ENCODE results near the gene NBPF26.
"Not testable (repeated sequence)": the region's sequence is repeated elsewhere in the genome, so short reads cannot be mapped to it uniquely, and the experiment has no call there.

The NBPF26 gene

GRCh38 chr1:120723715-120724402, at the start of gene NBPF26:
TSS of gene NBPF26 (plus strand) at chr1:120723945.
- peak; percentile 51 for DNase-seq

GRCh38 chr1:120680106-120680819, 43.5 kb upstream of the NBPF26 start:
- DNase-seq = not testable (repeated sequence)

- DNase-seq = not testable (repeated sequence)
Measured at GRCh38 chr1:120680938-120681337, 42.8 kb upstream of the NBPF26 start.

GRCh38 chr1:120684397-120684796, 39.3 kb upstream of the NBPF26 start:
- DNase-seq = not testable (repeated sequence)

GRCh38 chr1:120685622-120686021, 38.1 kb upstream of the NBPF26 start:
- DNase-seq = not testable (repeated sequence)

- DNase-seq = not testable (repeated sequence)
Measured at GRCh38 chr1:120687250-120687649, 36.5 kb upstream of the NBPF26 start.

- DNase-seq = not testable (repeated sequence)
Measured at GRCh38 chr1:120700807-120701562, 22.8 kb upstream of the NBPF26 start.

GRCh38 chr1:120723358-120723714, 409 bp upstream of the NBPF26 start:
- not testable (repeated sequence) for DNase-seq

- not testable (repeated sequence) for DNase-seq
Measured at GRCh38 chr1:120724507-120724906, 762 bp downstream of the NBPF26 start.

GRCh38 chr1:120728811-120729210, 5.1 kb downstream of the NBPF26 start:
- DNase-seq = peak; percentile 6

- not testable (repeated sequence) for DNase-seq
Measured at GRCh38 chr1:120769090-120769489, 45.3 kb downstream of the NBPF26 start.

- DNase-seq = not testable (repeated sequence)
Measured at GRCh38 chr1:120805452-120805851, 81.7 kb downstream of the NBPF26 start.

GRCh38 chr1:120811822-120812221, 88.1 kb downstream of the NBPF26 start:
- not testable (repeated sequence) for DNase-seq

- DNase-seq = not testable (repeated sequence)
Measured at GRCh38 chr1:120825051-120825450, 101.3 kb downstream of the NBPF26 start.

- DNase-seq = not testable (repeated sequence)
Measured at GRCh38 chr1:120826623-120827022, 102.9 kb downstream of the NBPF26 start.

- peak; percentile 52 for DNase-seq
Measured at GRCh38 chr1:120844186-120844944, 120.6 kb downstream of the NBPF26 start.

- DNase-seq = not testable (repeated sequence)
Measured at GRCh38 chr1:120844945-120845330, 121.2 kb downstream of the NBPF26 start.

- DNase-seq = not testable (repeated sequence)
Measured at GRCh38 chr1:120849400-120850286, 125.9 kb downstream of the NBPF26 start.

GRCh38 chr1:120850287-120850536, 126.5 kb downstream of the NBPF26 start:
- DNase-seq = not testable (repeated sequence)

- DNase-seq = peak; percentile 62
Measured at GRCh38 chr1:120850537-120851421, 127.0 kb downstream of the NBPF26 start.

GRCh38 chr1:120858144-120858543, 134.4 kb downstream of the NBPF26 start:
- not testable (repeated sequence) for DNase-seq

All from activated CD4-positive, alpha-beta T cell treated with anti-CD3 and anti-CD28 coated beads for 1 hour (primary cell).